IPS-18a (cell line): ENCODE data around the gene NCOA7.

Experiments
- H3K27ac ChIP-seq: one replicate; pipeline ENCODE4 v1.5.1; 2013; ENCODE audit warnings: low read length
- H3K27me3 ChIP-seq: one replicate; pipeline ENCODE4 v1.6.1; 2013; ENCODE audit warnings: mild to moderate bottlenecking, low read length; ENCODE audit not compliant: control insufficient read depth, insufficient read depth
- H3K36me3 ChIP-seq: one replicate; pipeline ENCODE4 v1.6.1; 2013; ENCODE audit warnings: low read depth, low read length; ENCODE audit not compliant: control insufficient read depth
- H3K4me1 ChIP-seq: one replicate; pipeline ENCODE4 v1.6.1; 2013; ENCODE audit warnings: low read depth, low read length; ENCODE audit not compliant: control insufficient read depth
- H3K4me3 ChIP-seq: one replicate; pipeline ENCODE4 v1.5.1; 2013; ENCODE audit warnings: low read length
- H3K9ac ChIP-seq: one replicate; pipeline ENCODE4 v1.6.1; 2013; ENCODE audit warnings: mild to moderate bottlenecking, low read length, moderate library complexity
- H3K9me3 ChIP-seq: one replicate; pipeline ENCODE4 v1.6.1; 2013; ENCODE audit warnings: low read depth, low read length; ENCODE audit not compliant: control insufficient read depth

Gene NCOA7

DNA sequence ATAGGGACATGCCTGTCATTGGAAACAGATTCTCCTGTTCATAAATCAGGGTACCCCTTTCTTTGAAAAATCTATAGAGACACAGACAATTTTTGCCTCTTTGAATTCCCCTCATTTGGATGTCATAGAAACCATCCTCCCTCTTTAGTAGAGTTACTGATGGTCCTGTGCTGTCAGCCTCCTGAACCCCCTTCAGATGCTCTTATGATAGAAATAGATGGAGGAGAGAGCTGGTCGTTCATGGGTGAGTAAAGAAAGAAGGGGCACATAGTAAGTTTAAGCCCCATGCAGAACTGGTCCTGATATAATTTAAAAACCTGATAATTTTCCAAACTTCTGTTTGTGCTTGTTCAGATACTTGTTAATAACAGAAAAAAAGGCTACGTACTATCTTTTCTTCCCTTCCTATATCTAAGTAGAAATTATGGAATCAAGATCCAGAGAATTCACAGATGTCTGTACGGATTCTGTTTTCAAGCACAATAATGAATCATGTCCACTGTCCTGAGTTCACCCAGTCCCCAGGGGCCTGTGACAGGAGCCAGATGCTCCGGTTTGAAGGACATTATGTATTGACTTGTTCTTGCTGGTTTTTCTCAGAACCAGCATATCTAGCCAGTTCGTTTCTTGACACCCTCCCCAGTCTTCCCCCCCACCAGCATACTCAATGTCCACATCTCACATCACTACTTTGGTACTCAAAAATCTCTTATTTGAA, 78.1 kb downstream of the NCOA7 start:
- Histone ChIP-seq H3K27ac (no peak overlapping the region), H3K4me1 (peaks cover 11% of the 10 kb centered on the region), H3K9me3 (no peaks in the 10 kb centered on the region), H3K9ac (no peak overlapping the region), H3K27me3 (no peaks in the 10 kb centered on the region), H3K36me3 (no peaks in the 10 kb centered on the region), H3K4me3 (no peak overlapping the region)

DNA sequence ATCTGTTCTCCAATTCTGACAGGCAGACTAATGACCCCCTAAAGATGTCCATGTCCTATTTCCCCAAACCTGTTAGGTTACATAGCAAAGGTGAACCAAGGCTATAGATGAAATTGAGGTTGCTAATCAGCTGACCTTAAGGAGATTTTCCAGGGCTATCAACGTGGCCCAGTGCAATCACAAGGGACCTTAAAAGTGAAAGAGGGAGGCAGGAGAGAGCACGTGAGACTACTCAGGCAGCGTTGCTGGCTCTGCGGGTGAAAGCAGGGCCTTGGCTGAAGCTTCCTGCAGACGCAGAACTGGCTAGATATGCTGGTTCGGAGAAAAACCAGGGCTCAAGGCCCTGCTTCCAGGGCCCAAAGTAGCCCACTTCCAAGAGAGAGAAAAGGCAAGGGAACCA, 78.7 kb downstream of the NCOA7 start:
- Histone ChIP-seq H3K9ac (no peak overlapping the region), H3K27ac (no peak overlapping the region), H3K36me3 (no peaks in the 10 kb centered on the region), H3K27me3 (no peaks in the 10 kb centered on the region), H3K9me3 (no peaks in the 10 kb centered on the region), H3K4me1 (peaks cover 11% of the 10 kb centered on the region), H3K4me3 (no peak overlapping the region)

DNA sequence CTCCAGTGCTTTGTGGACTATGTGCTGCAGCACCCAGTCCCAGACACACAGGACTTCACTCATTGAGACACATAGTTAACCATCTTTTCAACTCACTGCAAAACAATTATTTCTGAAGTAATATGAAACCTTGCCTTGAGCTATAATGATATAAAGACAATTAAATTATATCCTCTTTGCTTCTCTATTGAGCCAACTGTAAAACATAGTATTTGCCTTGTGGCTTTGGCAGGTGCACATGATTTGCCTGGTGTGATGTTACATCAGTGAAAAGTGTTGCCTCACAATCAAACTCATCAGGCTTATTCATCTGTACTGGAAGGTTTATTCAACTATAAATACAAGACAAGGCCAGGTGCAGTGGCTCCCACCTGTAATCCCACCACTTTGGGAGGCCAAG, 80.6 kb downstream of the NCOA7 start:
- H3K4me3 ChIP-seq: no peak overlapping the region
- no peak overlapping the region for H3K9ac ChIP-seq
- H3K27me3 ChIP-seq: no peaks in the 10 kb centered on the region
- no peak overlapping the region for H3K27ac ChIP-seq
- peaks cover 11% of the 10 kb centered on the region for H3K4me1 ChIP-seq
- H3K36me3 ChIP-seq: no peaks in the 10 kb centered on the region
- no peaks in the 10 kb centered on the region for H3K9me3 ChIP-seq

DNA sequence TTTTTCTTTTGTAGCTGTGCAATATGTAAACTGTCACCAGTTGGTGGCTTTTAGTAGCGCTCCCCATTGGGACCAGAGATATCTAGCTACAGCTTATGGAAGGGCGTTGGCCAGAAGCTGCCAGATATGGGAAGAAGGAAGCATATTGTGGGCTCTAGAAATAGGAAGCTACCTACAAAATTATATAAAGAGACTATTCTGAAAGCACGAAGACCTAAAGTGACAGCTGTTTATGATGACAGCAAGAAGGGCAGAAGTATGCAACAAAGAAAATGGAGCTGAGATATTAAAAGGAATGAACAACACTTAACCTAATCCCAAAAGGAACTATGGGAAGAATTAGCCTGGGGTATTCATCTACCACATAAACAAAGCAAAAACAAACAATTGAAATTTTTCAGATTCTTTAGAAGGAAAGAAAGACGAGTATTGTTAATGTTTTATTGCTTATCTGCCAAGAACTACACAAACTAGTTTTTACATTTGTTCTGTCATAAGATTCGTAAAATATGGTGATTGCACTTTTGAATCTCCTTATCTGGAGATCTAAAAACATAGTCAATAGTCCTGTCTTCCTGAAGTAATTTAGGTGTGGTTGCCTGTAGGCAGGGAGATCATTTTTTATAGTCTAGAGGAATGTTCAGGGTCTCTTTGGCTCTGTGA, 81.6 kb downstream of the NCOA7 start:
- Histone ChIP-seq H3K27me3 (no peaks in the 10 kb centered on the region), H3K4me1 (peaks cover 6% of the 10 kb centered on the region), H3K36me3 (no peaks in the 10 kb centered on the region), H3K27ac (no peak overlapping the region), H3K4me3 (no peak overlapping the region), H3K9ac (no peak overlapping the region), H3K9me3 (no peaks in the 10 kb centered on the region)

DNA sequence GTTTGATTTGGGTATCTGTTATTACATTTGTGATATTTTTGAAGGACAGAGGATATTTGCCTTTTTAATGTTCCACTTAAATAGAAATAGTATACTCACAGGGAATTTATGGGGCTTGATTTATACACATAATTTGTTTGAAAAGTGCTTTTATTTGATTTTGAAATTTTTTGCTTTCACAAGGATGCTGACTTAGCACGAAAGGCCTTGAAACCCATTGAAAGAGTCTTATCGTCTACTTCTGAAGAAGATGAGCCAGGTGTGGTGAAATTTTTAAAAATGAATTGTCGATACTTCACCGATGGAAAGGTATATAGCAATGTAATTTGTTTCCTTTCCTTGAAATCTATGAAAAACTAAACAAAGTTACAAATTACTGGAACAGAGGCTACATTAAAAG, 91.5 kb downstream of the NCOA7 start:
- no peaks in the 10 kb centered on the region for H3K4me1 ChIP-seq
- no peak overlapping the region for H3K4me3 ChIP-seq
- no peaks in the 10 kb centered on the region for H3K9me3 ChIP-seq
- H3K36me3 ChIP-seq: peaks cover 3% of the 10 kb centered on the region
- no peak overlapping the region for H3K9ac ChIP-seq
- no peaks in the 10 kb centered on the region for H3K27me3 ChIP-seq
- H3K27ac ChIP-seq: no peak overlapping the region

DNA sequence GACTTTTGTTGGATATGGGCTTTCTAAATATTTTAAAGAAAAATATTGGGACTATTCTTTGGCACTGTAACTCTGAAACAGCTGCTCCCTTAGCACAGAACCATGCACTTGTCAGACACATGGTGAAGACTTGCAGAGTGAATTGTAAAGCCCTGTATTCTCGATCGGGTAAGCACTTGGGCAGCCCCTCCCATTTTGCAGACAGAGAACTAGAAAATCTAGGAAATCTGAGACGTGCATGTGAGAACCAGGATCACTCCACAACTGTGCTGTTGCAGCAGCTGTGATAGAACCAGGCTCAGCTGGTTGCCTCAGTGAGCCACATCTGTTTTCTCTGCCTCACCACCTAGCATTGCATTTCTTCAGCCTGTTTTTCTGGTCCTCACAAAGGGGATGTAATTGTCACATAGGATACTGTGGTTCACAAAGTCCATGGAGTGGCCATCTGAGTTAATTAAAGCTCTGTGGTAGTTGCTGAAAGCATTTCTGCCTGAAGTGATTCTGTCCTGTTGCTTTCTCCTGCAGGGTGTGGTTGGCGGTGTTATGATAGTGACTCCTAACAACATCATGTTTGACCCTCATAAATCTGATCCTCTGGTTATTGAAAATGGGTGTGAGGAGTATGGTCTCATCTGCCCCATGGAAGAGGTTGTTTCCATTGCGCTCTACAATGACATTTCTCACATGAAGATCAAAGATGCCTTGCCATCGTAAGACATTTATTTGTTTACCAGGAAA, 94.0 kb downstream of the NCOA7 start:
- Histone ChIP-seq H3K4me3 (no peak overlapping the region), H3K36me3 (peaks cover 6% of the 10 kb centered on the region), H3K27ac (no peak overlapping the region), H3K4me1 (no peaks in the 10 kb centered on the region), H3K27me3 (no peaks in the 10 kb centered on the region), H3K9me3 (no peaks in the 10 kb centered on the region), H3K9ac (no peak overlapping the region)

DNA sequence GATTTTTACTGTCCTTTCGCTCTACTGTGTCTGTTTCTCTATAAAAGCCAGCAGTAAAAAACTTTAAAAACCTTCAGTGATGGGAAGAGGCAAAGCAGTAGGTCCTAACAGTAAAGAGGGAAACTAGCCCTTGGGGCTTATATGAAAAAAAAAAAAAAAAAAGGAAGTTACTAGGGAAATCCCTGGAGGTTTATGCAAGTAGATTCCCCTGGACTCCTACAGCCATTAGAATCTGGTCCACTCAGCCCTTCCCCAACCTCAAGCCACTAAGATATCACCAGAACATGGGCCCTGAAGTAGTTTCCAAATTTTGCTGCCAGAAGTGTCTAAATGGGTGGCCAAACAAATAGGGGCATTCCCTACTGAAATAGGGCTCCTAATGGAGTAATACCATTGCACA, 95.3 kb downstream of the NCOA7 start:
- no peak overlapping the region for H3K9ac ChIP-seq
- H3K9me3 ChIP-seq: no peaks in the 10 kb centered on the region
- H3K36me3 ChIP-seq: peaks cover 7% of the 10 kb centered on the region
- no peaks in the 10 kb centered on the region for H3K4me1 ChIP-seq
- no peak overlapping the region for H3K4me3 ChIP-seq
- no peak overlapping the region for H3K27ac ChIP-seq
- H3K27me3 ChIP-seq: no peaks in the 10 kb centered on the region

DNA sequence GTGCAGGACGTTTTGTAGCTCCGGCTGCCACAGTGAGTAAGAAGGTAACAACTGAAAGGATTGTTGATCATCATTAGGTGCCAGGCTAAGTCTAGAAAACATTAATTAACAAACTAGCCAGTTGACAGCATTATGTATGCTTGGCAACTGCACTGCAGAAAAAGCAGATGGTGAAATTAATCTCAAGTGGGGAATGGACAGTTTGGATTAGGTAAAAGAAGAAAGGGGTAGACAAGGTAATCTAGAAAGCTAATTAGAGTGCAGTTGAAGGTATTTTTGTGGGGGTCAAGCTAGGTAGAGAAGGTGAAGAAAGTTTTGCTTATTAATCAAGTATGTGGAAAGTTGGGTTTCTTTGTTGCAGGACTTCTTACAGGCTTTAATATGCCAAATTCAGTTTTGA, 96.2 kb downstream of the NCOA7 start:
- H3K9me3 ChIP-seq: no peaks in the 10 kb centered on the region
- no peak overlapping the region for H3K9ac ChIP-seq
- peaks cover 7% of the 10 kb centered on the region for H3K36me3 ChIP-seq
- H3K4me3 ChIP-seq: no peak overlapping the region
- H3K27me3 ChIP-seq: no peaks in the 10 kb centered on the region
- H3K27ac ChIP-seq: no peak overlapping the region
- no peaks in the 10 kb centered on the region for H3K4me1 ChIP-seq

DNA sequence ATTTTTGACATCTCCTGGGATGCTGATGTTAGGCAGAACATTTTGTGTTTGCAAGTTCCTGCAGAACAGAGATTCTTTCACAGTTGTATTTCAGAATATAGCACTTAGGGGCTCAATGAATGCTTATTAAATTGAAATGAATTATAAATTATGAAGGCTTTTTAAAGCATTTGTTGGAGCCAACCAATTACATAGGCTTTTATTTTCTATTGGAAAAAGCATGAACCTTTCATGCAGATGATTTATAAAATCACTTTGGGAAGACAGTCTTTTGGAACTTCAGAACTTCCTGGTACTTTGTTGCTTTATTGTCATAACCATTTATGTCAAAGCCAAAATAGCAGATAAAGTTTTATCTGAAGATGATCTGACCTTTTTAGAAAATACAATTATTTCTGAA, 96.6 kb downstream of the NCOA7 start:
- no peak overlapping the region for H3K4me3 ChIP-seq
- H3K36me3 ChIP-seq: peaks cover 7% of the 10 kb centered on the region
- H3K9ac ChIP-seq: no peak overlapping the region
- no peaks in the 10 kb centered on the region for H3K9me3 ChIP-seq
- no peaks in the 10 kb centered on the region for H3K27me3 ChIP-seq
- no peaks in the 10 kb centered on the region for H3K4me1 ChIP-seq
- H3K27ac ChIP-seq: no peak overlapping the region

DNA sequence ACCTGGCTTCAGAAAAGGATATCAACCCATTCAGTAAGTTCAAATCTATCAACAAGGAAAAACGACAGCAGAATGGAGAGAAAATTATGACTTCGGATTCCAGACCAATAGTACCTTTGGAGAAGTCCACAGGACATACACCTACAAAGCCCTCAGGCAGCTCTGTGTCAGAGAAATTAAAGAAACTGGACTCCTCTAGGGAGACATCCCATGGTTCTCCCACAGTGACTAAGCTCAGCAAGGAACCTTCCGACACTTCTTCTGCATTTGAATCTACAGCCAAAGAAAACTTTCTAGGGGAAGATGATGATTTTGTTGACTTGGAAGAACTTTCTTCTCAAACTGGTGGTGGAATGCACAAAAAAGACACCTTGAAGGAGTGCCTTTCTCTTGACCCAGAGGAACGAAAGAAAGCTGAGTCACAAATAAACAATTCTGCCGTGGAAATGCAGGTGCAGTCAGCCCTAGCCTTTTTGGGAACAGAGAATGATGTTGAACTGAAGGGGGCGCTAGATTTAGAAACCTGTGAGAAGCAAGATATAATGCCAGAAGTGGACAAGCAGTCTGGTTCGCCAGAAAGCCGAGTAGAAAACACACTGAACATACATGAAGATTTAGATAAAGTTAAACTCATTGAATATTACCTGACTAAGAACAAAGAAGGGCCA, 98.4 kb downstream of the NCOA7 start:
- Histone ChIP-seq H3K9me3 (no peaks in the 10 kb centered on the region), H3K36me3 (peaks cover 4% of the 10 kb centered on the region), H3K4me3 (no peak overlapping the region), H3K4me1 (no peaks in the 10 kb centered on the region), H3K27ac (no peak overlapping the region), H3K9ac (no peak overlapping the region), H3K27me3 (no peaks in the 10 kb centered on the region)

DNA sequence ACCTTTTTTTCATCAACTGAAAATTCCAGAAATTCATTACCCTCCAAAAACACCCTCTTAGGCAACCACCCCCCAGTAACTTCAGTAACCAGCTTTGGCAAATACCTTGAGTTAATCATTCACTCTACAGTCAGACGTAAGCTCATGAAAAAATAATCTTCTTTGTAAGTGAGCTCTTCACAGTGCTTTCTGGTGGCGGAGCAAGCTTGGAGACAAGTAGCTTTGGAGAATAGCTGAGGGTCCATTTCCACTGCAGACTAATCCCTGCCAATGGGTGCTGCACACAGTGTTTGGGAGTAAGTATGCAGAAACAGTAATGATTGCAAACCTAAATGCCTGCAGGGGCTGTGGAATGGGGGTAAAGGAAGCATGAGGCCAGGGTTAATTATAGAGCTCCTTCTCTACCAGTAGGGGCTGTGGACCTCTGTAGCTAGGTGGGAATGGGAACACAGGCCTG, 109.0 kb downstream of the NCOA7 start:
- H3K9me3 ChIP-seq: no peaks in the 10 kb centered on the region
- no peaks in the 10 kb centered on the region for H3K27me3 ChIP-seq
- H3K4me3 ChIP-seq: no peak overlapping the region
- H3K36me3 ChIP-seq: no peaks in the 10 kb centered on the region
- no peak overlapping the region for H3K27ac ChIP-seq
- H3K9ac ChIP-seq: no peak overlapping the region
- no peaks in the 10 kb centered on the region for H3K4me1 ChIP-seq
